Mesendoderm (in vitro differentiated cells): ENCODE data around the gene ARHGEF2.

Source experiments
- DNase-seq: peaks from one replicate; pipeline ENCODE4 v3.0.0; 2013
- H2AK5ac ChIP-seq: 2 replicates; pipeline ENCODE4 v1.6.1; 2013; ENCODE audit warnings: low read length, inconsistent platforms
- H2BK120ac ChIP-seq: 2 replicates; pipeline ENCODE4 v1.6.1; 2013; ENCODE audit warnings: low read depth, mild to moderate bottlenecking, low read length, moderate library complexity, mixed read lengths
- H2BK15ac ChIP-seq: replicated peaks from 2 replicates; pipeline ENCODE4 v1.6.1; 2013; ENCODE audit warnings: low read depth, mild to moderate bottlenecking, moderate library complexity
- H2BK5ac ChIP-seq: 2 replicates; pipeline ENCODE4 v1.6.1; 2013; ENCODE audit warnings: low read length, inconsistent platforms
- H3K18ac ChIP-seq: 2 replicates; pipeline ENCODE4 v1.6.1; 2013; ENCODE audit warnings: mild to moderate bottlenecking, low read length, mixed read lengths
- H3K23ac ChIP-seq: one replicate; pipeline ENCODE4 v1.6.1; 2013; ENCODE audit warnings: low read length
- H3K27ac ChIP-seq: 2 replicates; pipeline ENCODE4 v1.5.1; 2013; ENCODE audit warnings: low read depth, mild to moderate bottlenecking, inconsistent platforms, low read length, moderate library complexity
- H3K27me3 ChIP-seq: 2 replicates; pipeline ENCODE4 v1.6.1; 2013; ENCODE audit warnings: low read length, control low read depth, mild to moderate bottlenecking, inconsistent platforms; ENCODE audit not compliant: insufficient read depth, poor library complexity
- H3K36me3 ChIP-seq: 2 replicates; pipeline ENCODE4 v1.6.1; 2013; ENCODE audit warnings: low read length, inconsistent platforms; ENCODE audit not compliant: control insufficient read depth, insufficient read depth
- H3K4ac ChIP-seq: one replicate; pipeline ENCODE4 v1.6.1; 2013; ENCODE audit warnings: low read depth, mild to moderate bottlenecking, low read length, moderate library complexity
- H3K4me1 ChIP-seq: 2 replicates; pipeline ENCODE4 v1.6.1; 2013; ENCODE audit warnings: low read depth, low read length, inconsistent platforms; ENCODE audit not compliant: control insufficient read depth
- H3K4me2 ChIP-seq: 2 replicates; pipeline ENCODE4 v1.6.1; 2013; ENCODE audit warnings: low read length
- H3K4me3 ChIP-seq: 2 replicates; pipeline ENCODE4 v1.5.1; 2013; ENCODE audit warnings: mild to moderate bottlenecking, low read length
- H3K56ac ChIP-seq: one replicate; pipeline ENCODE4 v1.6.1; 2013; ENCODE audit warnings: low read length
- H3K79me1 ChIP-seq: 2 replicates; pipeline ENCODE4 v1.6.1; 2013; ENCODE audit warnings: low read length, inconsistent platforms
- H3K79me2 ChIP-seq: 2 replicates; pipeline ENCODE4 v1.6.1; 2013; ENCODE audit warnings: mild to moderate bottlenecking, low read length; ENCODE audit not compliant: control insufficient read depth, insufficient read depth
- H3K9ac ChIP-seq: 2 replicates; pipeline ENCODE4 v1.6.1; 2013; ENCODE audit warnings: low read length, inconsistent platforms
- H4K5ac ChIP-seq: one replicate; pipeline ENCODE4 v1.6.1; 2013; ENCODE audit warnings: low read length
- H4K8ac ChIP-seq: one replicate; pipeline ENCODE4 v1.6.1; 2013; ENCODE audit warnings: low read depth, mild to moderate bottlenecking, control low read depth, low read length, moderate library complexity
- WGBS: extraction: QIAGEN DNeasy Blood & Tissue Kit; methylation state at CpG from one replicate; pipeline ENCODE4 v1.1.7; 2013; ENCODE audit warnings: low lambda C conversion rate, missing lambda C conversion rate; ENCODE audit not compliant: insufficient coverage; ENCODE audit errors: extremely low coverage; 5-methylcytosine and 5-hydroxymethylcytosine counted together

Gene ARHGEF2

GRCh38 chr1:155913969-155914757 lies 64.2 kb downstream of the ARHGEF2 start:
- Histone ChIP-seq H3K23ac (no peak overlapping the region), H3K4me1 (peaks cover 2% of the 10 kb centered on the region), H3K27ac (no peak overlapping the region), H3K79me1 (peaks cover 1% of the 10 kb centered on the region), H3K4me3 (no peak overlapping the region), H2BK120ac (no peak overlapping the region), H2BK15ac (no peak overlapping the region), H2BK5ac (no peak overlapping the region), H3K4me2 (no peak overlapping the region), H2AK5ac (no peak overlapping the region), H3K9ac (no peak overlapping the region), H3K56ac (no peak overlapping the region), H3K36me3 (peaks cover 9% of the 10 kb centered on the region), H4K8ac (no peak overlapping the region), H3K27me3 (no peaks in the 10 kb centered on the region), H3K79me2 (no peaks in the 10 kb centered on the region), H4K5ac (no peak overlapping the region), H3K18ac (no peak overlapping the region), H3K4ac (no peak overlapping the region)
- no CpG with 5 or more reads among the region's 6 CpGs for WGBS
- DNase-seq, result no peak

GRCh38 chr1:155912056-155912536 lies 66.3 kb downstream of the ARHGEF2 start:
- H3K23ac ChIP-seq, result no peak overlapping the region
- no CpG with 5 or more reads among the region's 11 CpGs for WGBS
- H3K79me2 ChIP-seq, result no peaks in the 10 kb centered on the region
- H4K5ac ChIP-seq, result no peak overlapping the region
- no peak overlapping the region for H3K27ac ChIP-seq
- no peak overlapping the region for H2BK120ac ChIP-seq
- no peak overlapping the region for H3K56ac ChIP-seq
- H3K4me3 ChIP-seq, result no peak overlapping the region
- H3K4ac ChIP-seq, result no peak overlapping the region
- H3K18ac ChIP-seq, result no peak overlapping the region
- H3K4me2 ChIP-seq, result no peak overlapping the region
- H2AK5ac ChIP-seq, result no peak overlapping the region
- no peak overlapping the region for H3K9ac ChIP-seq
- H3K27me3 ChIP-seq, result no peaks in the 10 kb centered on the region
- peaks cover 7% of the 10 kb centered on the region for H3K36me3 ChIP-seq
- H3K4me1 ChIP-seq, result peaks cover 2% of the 10 kb centered on the region
- H2BK15ac ChIP-seq, result no peak overlapping the region
- no peak overlapping the region for H4K8ac ChIP-seq
- no peak overlapping the region for H2BK5ac ChIP-seq
- H3K79me1 ChIP-seq, result peaks cover 1% of the 10 kb centered on the region
- peak; percentile 33 for DNase-seq

- H3K79me2 ChIP-seq, result no peaks in the 10 kb centered on the region
- no peak within 1 kb of the TSS for H2AK5ac ChIP-seq
- no peak within 1 kb of the TSS for H2BK15ac ChIP-seq
- no CpG with 5 or more reads among the region's 34 CpGs for WGBS
- H3K27me3 ChIP-seq, result no peaks in the 10 kb centered on the region
- H3K23ac ChIP-seq, result no peak within 1 kb of the TSS
- H2BK5ac ChIP-seq, result no peak within 1 kb of the TSS
- peak within 1 kb of the TSS; percentile 92 for H3K4me3 ChIP-seq
- peak within 1 kb of the TSS; percentile 6 for H4K5ac ChIP-seq
- H3K9ac ChIP-seq, result peak within 1 kb of the TSS; percentile 86
- H3K18ac ChIP-seq, result peak within 1 kb of the TSS; percentile 70
- no peak within 1 kb of the TSS for H3K4ac ChIP-seq
- peak within 1 kb of the TSS; percentile 89 for H3K27ac ChIP-seq
- peaks cover 5% of the 10 kb centered on the region for H3K36me3 ChIP-seq
- peaks cover 1% of the 10 kb centered on the region for H3K79me1 ChIP-seq
- DNase-seq, result peak; percentile 93
- H3K4me2 ChIP-seq, result peak within 1 kb of the TSS; percentile 95
- H3K4me1 ChIP-seq, result peaks cover 2% of the 10 kb centered on the region
- no peak within 1 kb of the TSS for H4K8ac ChIP-seq
- H2BK120ac ChIP-seq, result peak within 1 kb of the TSS; percentile 54
- peak within 1 kb of the TSS; percentile 97 for H3K56ac ChIP-seq
These were observed 66.9 kb downstream of the ARHGEF2 start, which contains the start of gene RIT1 for GRCh38 chr1:155911156-155912055. TSS of gene RIT1 (minus strand) at chr1:155911349. CDS start at chr1:155910761, 588 bp downstream.

- Histone ChIP-seq H4K5ac (peak overlapping the region; percentile 6), H2BK5ac (no peak overlapping the region), H3K4me2 (peak overlapping the region; percentile 95), H3K4ac (no peak overlapping the region), H2BK120ac (no peak overlapping the region), H3K4me3 (peak overlapping the region; percentile 92), H3K79me1 (peaks cover 1% of the 10 kb centered on the region), H3K79me2 (no peaks in the 10 kb centered on the region), H2AK5ac (no peak overlapping the region), H4K8ac (no peak overlapping the region), H3K23ac (no peak overlapping the region), H3K36me3 (peaks cover 5% of the 10 kb centered on the region), H3K18ac (peak overlapping the region; percentile 70), H3K56ac (peak overlapping the region; percentile 97), H3K9ac (peak overlapping the region; percentile 86), H3K27me3 (no peaks in the 10 kb centered on the region), H3K27ac (peak overlapping the region; percentile 89), H2BK15ac (no peak overlapping the region), H3K4me1 (peaks cover 2% of the 10 kb centered on the region)
- peak; percentile 64 for DNase-seq
- no CpG with 5 or more reads among the region's 11 CpGs for WGBS
These were observed 67.7 kb downstream of the ARHGEF2 start for GRCh38 chr1:155910621-155911121.

- no peak overlapping the region for H3K27ac ChIP-seq
- no CpG with 5 or more reads among the region's 4 CpGs for WGBS
- H2BK15ac ChIP-seq, result no peak overlapping the region
- H3K56ac ChIP-seq, result no peak overlapping the region
- H3K18ac ChIP-seq, result peak overlapping the region; percentile 60
- no peaks in the 10 kb centered on the region for H3K27me3 ChIP-seq
- H3K4ac ChIP-seq, result no peak overlapping the region
- H3K36me3 ChIP-seq, result peaks cover 5% of the 10 kb centered on the region
- H2AK5ac ChIP-seq, result no peak overlapping the region
- peak overlapping the region; percentile 28 for H4K8ac ChIP-seq
- H3K4me2 ChIP-seq, result no peak overlapping the region
- peak; percentile 38 for DNase-seq
- H3K4me1 ChIP-seq, result peaks cover 2% of the 10 kb centered on the region
- H3K23ac ChIP-seq, result no peak overlapping the region
- peaks cover 1% of the 10 kb centered on the region for H3K79me1 ChIP-seq
- no peaks in the 10 kb centered on the region for H3K79me2 ChIP-seq
- H3K4me3 ChIP-seq, result no peak overlapping the region
- no peak overlapping the region for H3K9ac ChIP-seq
- H2BK120ac ChIP-seq, result no peak overlapping the region
- no peak overlapping the region for H2BK5ac ChIP-seq
- H4K5ac ChIP-seq, result no peak overlapping the region
These were observed 68.5 kb downstream of the ARHGEF2 start for GRCh38 chr1:155909894-155910293.
